GM23338 (cell line): Measurements from ENCODE around the gene STOM. TPM values are rescaled to one million over a fixed set of nuclear protein-coding genes. Genes with fewer than 3 reads are reported as not detected.

ENCODE experiments used
- ATAC-seq: fragments of 200-7000 bp; cut with Tn5 transposase; 3 replicates; pipeline ENCODE4 v1.9.1; 2020
- DNase-seq: peaks from one replicate; pipeline ENCODE4 v3.0.0-alpha.2; 2015; ENCODE audit warnings: low spot score
- H2AFZ ChIP-seq: fragments of 200-600 bp; sonication (generic); 2 replicates; pipeline ENCODE4 v1.8.0; 2016; ENCODE audit warnings: antibody characterized with exemption, mild to moderate bottlenecking, moderate library complexity
- H3F3A ChIP-seq: fragments of 200-600 bp; sonication (generic); replicated peaks from 2 replicates; pipeline ENCODE4 v1.8.0; 2017; ENCODE audit warnings: antibody characterized with exemption, mixed run types, low read depth
- H3K27ac ChIP-seq: fragments of 200-600 bp; sonication (generic); 2 replicates; pipeline ENCODE4 v1.6.1; 2016; ENCODE audit warnings: low read depth
- H3K27me3 ChIP-seq: fragments of 200-600 bp; sonication (generic); 2 replicates; pipeline ENCODE4 v1.8.0; 2016; ENCODE audit warnings: mild to moderate bottlenecking, mixed run types, moderate library complexity; ENCODE audit not compliant: insufficient read depth
- H3K36me3 ChIP-seq: fragments of 200-600 bp; sonication (generic); 2 replicates; pipeline ENCODE4 v1.8.0; 2016; ENCODE audit warnings: mild to moderate bottlenecking; ENCODE audit not compliant: insufficient read depth
- H3K4me1 ChIP-seq: fragments of 200-600 bp; sonication (generic); 2 replicates; pipeline ENCODE4 v1.8.0; 2016; ENCODE audit warnings: mild to moderate bottlenecking, moderate library complexity; ENCODE audit not compliant: insufficient read depth
- H3K4me2 ChIP-seq: fragments of 200-600 bp; sonication (generic); 2 replicates; pipeline ENCODE4 v1.7.1; 2017; ENCODE audit warnings: mixed run types
- H3K4me3 ChIP-seq: fragments of 200-600 bp; sonication (generic); 2 replicates; pipeline ENCODE4 v1.6.1; 2016; ENCODE audit warnings: mixed run types
- H3K79me2 ChIP-seq: fragments of 200-600 bp; sonication (generic); replicated peaks from 2 replicates; pipeline ENCODE4 v1.8.0; 2017; ENCODE audit warnings: mild to moderate bottlenecking; ENCODE audit not compliant: insufficient read depth
- H3K9me2 ChIP-seq: fragments of 200-600 bp; sonication (generic); 2 replicates; pipeline ENCODE4 v1.8.0; 2017; ENCODE audit not compliant: insufficient read depth
- H4K20me1 ChIP-seq: fragments of 200-600 bp; sonication (generic); replicated peaks from 2 replicates; pipeline ENCODE4 v1.8.0; 2017; ENCODE audit warnings: mild to moderate bottlenecking; ENCODE audit not compliant: insufficient read depth
- H3K27ac Mint-ChIP-seq: 2 replicates; pipeline ENCODE4 v1.8.0; 2020; ENCODE audit warnings: inconsistent platforms, mild to moderate bottlenecking, moderate library complexity, mixed read lengths
- H3K27me3 Mint-ChIP-seq: 3 replicates; pipeline ENCODE4 v1.8.0; 2022; ENCODE audit warnings: low read depth, mild to moderate bottlenecking, moderate library complexity, mixed read lengths, inconsistent platforms; ENCODE audit not compliant: insufficient read depth, poor library complexity
- H3K36me3 Mint-ChIP-seq: 3 replicates; pipeline ENCODE4 v1.8.0; 2021; ENCODE audit warnings: low read depth, mild to moderate bottlenecking, inconsistent platforms, moderate library complexity, mixed read lengths
- H3K4me1 Mint-ChIP-seq: 3 replicates; pipeline ENCODE4 v1.8.0; 2020; ENCODE audit warnings: mild to moderate bottlenecking, inconsistent platforms, mixed read lengths
- H3K4me3 Mint-ChIP-seq: 3 replicates; pipeline ENCODE4 v1.8.0; 2021; ENCODE audit warnings: moderate library complexity, mild to moderate bottlenecking, inconsistent platforms, mixed read lengths
- H3K9me3 Mint-ChIP-seq: 3 replicates; pipeline ENCODE4 v1.8.0; 2020; ENCODE audit warnings: moderate library complexity, mild to moderate bottlenecking, inconsistent platforms, mixed read lengths
- CREB1 ChIP-seq: fragments of 250-450 bp; sonication (Bioruptor Pico); IDR thresholded peaks from 2 replicates; pipeline ENCODE4 v1.5.0; 2020; ENCODE audit warnings: low read depth, mild to moderate bottlenecking, moderate library complexity
- CTCF ChIP-seq, 2 experiments: fragments of 200-600 bp in 1 of 2; sonication (generic) in 1 of 2; conservative IDR thresholded peaks; 2 replicates each; pipeline versions ENCODE4 v1.5.1 to v1.6.1; 2016 to 2017; ENCODE audit warnings: antibody characterized with exemption in 2 of 2, low read depth in 2 of 2, mild to moderate bottlenecking in 2 of 2, moderate library complexity in 1 of 2
- EZH2 ChIP-seq: fragments of 200-600 bp; sonication (generic); IDR thresholded peaks from one replicate; pipeline ENCODE4 v1.8.0; 2017; ENCODE audit warnings: antibody characterized with exemption, mild to moderate bottlenecking, low read depth; ENCODE audit not compliant: unreplicated experiment
- EZH2phosphoT487 ChIP-seq: fragments of 200-600 bp; sonication (generic); IDR thresholded peaks from one replicate; pipeline ENCODE4 v1.8.1; 2018; ENCODE audit warnings: antibody characterized with exemption; ENCODE audit not compliant: unreplicated experiment
- JUNB ChIP-seq: IDR thresholded peaks from one replicate; pipeline ENCODE4 v1.6.1; 2016; ENCODE audit warnings: antibody characterized with exemption; ENCODE audit not compliant: unreplicated experiment
- POLR2AphosphoS5 ChIP-seq: IDR thresholded peaks from 2 replicates; pipeline ENCODE4 v1.6.1; 2016; ENCODE audit warnings: antibody characterized with exemption, low read depth
- REST ChIP-seq: IDR thresholded peaks from one replicate; pipeline ENCODE4 v1.6.1; 2018; ENCODE audit warnings: antibody characterized with exemption; ENCODE audit not compliant: unreplicated experiment
- STAT1 ChIP-seq: IDR thresholded peaks from one replicate; pipeline ENCODE4 v1.6.1; 2016; ENCODE audit warnings: antibody characterized with exemption; ENCODE audit not compliant: unreplicated experiment
- ZNF114 ChIP-seq: fragments of 250-450 bp; sonication (Bioruptor Pico); IDR thresholded peaks from 2 replicates; pipeline ENCODE4 v1.5.0; 2020; ENCODE audit warnings: mild to moderate bottlenecking, moderate library complexity
- ZNF331 ChIP-seq: fragments of 250-450 bp; sonication (Bioruptor Pico); IDR thresholded peaks from 2 replicates; pipeline ENCODE4 v1.5.0; 2020; ENCODE audit warnings: low read depth, mild to moderate bottlenecking, moderate library complexity
- polyA plus RNA-seq: library from polyadenylated mRNA; unstranded; fragments of >200 nt; fragmentation: Nextera tagmentation; extraction: Ambion mirVana; gene quantifications from 2 replicates; pipeline ENCODE4 v1.2.1, GENCODE V29; 2016
- total RNA-seq: library from RNA; depleted of rRNA; stranded (reverse); fragments of >200 nt; shearing (Covaris generic); gene quantifications from 2 replicates; pipeline ENCODE4 v1.2.3, GENCODE V29; 2014
- TF ChIP-seq, protein P1 (sequence below): fragments of 250-450 bp; sonication (Bioruptor Pico); IDR thresholded peaks from 2 replicates; pipeline ENCODE4 v1.5.0; 2020; ENCODE audit warnings: mild to moderate bottlenecking, moderate library complexity

Gene STOM
- total and polyA plus RNA-seq, 2 experiments from 2014 or later, result 29.4 to 51.1 TPM

GRCh38 chr9:121383715-121384114, 13.7 kb upstream of the STOM start (continued):
- no peak for TF ChIP-seq ZNF331 (CRISPR knock-in tag)
- TF ChIP-seq CREB1 (CRISPR knock-in tag), result no peak
- no peak for TF ChIP-seq JUNB
- TF ChIP-seq REST, result no peak
- TF ChIP-seq ZNF114 (CRISPR knock-in tag), result no peak
- no peak for TF ChIP-seq POLR2AphosphoS5
- no peak for TF ChIP-seq EZH2phosphoT487
- TF ChIP-seq EZH2, result no peak

DNA sequence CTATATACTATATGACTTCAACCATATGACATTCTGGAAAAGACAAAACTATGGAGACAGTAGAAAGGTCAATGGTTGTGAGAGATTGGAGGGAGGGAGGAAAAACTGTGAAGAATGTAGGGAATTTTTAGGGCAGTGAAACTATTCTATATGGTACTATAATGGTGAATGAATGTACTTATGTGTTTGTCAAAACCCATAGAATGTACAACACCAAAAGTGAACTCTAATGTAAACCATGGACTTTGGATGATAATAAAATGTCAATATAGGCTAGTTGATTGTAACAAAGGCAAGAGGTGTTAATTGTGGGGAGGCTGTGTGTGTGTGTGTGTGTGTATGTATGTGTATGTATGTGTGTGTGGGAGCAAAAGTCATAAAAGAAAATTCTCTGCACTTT, 10.8 kb upstream of the STOM start:
- Histone ChIP-seq H3K27me3 (no peaks in the 10 kb centered on the region), H4K20me1 (no peaks in the 10 kb centered on the region), H3K4me3 (no peak overlapping the region), H3K27ac (no peak overlapping the region), H3K9me2 (no peaks in the 10 kb centered on the region), H3K79me2 (no peaks in the 10 kb centered on the region), H3F3A (no peaks in the 10 kb centered on the region), H3K4me1 (0 out of 2 replicates have a peak, but pooled peaks cover 7% of the 10 kb centered on the region), H2AFZ (no peak overlapping the region), H3K4me2 (no peak overlapping the region), H3K36me3 (no peaks in the 10 kb centered on the region)
- Mint-ChIP-seq H3K27me3 (no peaks in the 10 kb centered on the region), H3K36me3 (peaks cover 8% of the 10 kb centered on the region; the same call in 1 of the 3 replicates), H3K9me3 (peaks cover 8% of the 10 kb centered on the region; the same call in 2 of the 3 replicates), H3K4me3 (no peak overlapping the region), H3K27ac (no peak overlapping the region), H3K4me1 (no peaks in the 10 kb centered on the region; the same call in 1 of the 3 replicates)
- no peak for ATAC-seq
- DNase-seq, result no peak
- no peak for TF ChIP-seq ZNF331 (CRISPR knock-in tag)
- no peak for TF ChIP-seq CTCF (conservative IDR thresholded peaks at IDR 0.05; ENCODE audit: low read depth in 2 of 2)
- TF ChIP-seq, protein P1, sequence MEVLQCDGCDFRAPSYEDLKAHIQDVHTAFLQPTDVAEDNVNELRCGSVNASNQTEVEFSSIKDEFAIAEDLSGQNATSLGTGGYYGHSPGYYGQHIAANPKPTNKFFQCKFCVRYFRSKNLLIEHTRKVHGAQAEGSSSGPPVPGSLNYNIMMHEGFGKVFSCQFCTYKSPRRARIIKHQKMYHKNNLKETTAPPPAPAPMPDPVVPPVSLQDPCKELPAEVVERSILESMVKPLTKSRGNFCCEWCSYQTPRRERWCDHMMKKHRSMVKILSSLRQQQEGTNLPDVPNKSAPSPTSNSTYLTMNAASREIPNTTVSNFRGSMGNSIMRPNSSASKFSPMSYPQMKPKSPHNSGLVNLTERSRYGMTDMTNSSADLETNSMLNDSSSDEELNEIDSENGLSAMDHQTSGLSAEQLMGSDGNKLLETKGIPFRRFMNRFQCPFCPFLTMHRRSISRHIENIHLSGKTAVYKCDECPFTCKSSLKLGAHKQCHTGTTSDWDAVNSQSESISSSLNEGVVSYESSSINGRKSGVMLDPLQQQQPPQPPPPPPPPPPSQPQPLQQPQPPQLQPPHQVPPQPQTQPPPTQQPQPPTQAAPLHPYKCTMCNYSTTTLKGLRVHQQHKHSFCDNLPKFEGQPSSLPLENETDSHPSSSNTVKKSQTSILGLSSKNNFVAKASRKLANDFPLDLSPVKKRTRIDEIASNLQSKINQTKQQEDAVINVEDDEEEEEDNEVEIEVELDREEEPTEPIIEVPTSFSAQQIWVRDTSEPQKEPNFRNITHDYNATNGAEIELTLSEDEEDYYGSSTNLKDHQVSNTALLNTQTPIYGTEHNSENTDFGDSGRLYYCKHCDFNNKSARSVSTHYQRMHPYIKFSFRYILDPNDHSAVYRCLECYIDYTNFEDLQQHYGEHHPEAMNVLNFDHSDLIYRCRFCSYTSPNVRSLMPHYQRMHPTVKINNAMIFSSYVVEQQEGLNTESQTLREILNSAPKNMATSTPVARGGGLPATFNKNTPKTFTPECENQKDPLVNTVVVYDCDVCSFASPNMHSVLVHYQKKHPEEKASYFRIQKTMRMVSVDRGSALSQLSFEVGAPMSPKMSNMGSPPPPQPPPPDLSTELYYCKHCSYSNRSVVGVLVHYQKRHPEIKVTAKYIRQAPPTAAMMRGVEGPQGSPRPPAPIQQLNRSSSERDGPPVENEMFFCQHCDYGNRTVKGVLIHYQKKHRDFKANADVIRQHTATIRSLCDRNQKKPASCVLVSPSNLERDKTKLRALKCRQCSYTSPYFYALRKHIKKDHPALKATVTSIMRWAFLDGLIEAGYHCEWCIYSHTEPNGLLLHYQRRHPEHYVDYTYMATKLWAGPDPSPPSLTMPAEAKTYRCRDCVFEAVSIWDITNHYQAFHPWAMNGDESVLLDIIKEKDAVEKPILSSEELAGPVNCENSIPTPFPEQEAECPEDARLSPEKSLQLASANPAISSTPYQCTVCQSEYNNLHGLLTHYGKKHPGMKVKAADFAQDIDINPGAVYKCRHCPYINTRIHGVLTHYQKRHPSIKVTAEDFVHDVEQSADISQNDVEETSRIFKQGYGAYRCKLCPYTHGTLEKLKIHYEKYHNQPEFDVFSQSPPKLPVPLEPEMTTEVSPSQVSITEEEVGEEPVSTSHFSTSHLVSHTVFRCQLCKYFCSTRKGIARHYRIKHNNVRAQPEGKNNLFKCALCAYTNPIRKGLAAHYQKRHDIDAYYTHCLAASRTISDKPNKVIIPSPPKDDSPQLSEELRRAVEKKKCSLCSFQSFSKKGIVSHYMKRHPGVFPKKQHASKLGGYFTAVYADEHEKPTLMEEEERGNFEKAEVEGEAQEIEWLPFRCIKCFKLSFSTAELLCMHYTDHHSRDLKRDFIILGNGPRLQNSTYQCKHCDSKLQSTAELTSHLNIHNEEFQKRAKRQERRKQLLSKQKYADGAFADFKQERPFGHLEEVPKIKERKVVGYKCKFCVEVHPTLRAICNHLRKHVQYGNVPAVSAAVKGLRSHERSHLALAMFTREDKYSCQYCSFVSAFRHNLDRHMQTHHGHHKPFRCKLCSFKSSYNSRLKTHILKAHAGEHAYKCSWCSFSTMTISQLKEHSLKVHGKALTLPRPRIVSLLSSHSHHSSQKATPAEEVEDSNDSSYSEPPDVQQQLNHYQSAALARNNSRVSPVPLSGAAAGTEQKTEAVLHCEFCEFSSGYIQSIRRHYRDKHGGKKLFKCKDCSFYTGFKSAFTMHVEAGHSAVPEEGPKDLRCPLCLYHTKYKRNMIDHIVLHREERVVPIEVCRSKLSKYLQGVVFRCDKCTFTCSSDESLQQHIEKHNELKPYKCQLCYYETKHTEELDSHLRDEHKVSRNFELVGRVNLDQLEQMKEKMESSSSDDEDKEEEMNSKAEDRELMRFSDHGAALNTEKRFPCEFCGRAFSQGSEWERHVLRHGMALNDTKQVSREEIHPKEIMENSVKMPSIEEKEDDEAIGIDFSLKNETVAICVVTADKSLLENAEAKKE (CRISPR knock-in tag), result no peak
- TF ChIP-seq STAT1, result no peak
- TF ChIP-seq POLR2AphosphoS5, result no peak
